Measurements from ENCODE around the gene NAT10.
A peak's percentile ranks its signal among the peaks of the same experiment; 100 is the strongest.

NAT10 gene

DNA sequence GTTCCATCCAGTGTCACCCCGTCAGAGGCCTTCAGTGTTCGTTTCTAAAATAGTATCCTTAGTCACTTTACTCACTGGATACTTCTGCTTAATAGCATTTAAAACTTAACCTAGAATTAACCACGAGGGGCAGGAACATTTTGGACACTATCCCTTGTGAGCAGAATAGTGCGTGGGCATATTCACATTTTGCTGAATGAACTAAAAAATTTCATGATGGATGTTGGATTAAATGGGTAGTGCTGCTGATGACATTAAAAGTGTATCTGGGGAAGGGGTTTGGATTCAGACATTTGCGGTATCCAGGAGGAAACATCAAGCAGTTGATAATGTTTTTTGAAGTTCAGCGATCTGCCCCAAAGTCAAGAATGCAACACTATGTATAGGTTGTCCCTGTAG lies 750 bp upstream of the NAT10 start:
- DNase-seq: no peak
- intact Hi-C loops (cut with DNase I): loop anchor here (1.0 to 5.0 kb wide), 3 partner anchors 53 to 253 kb away; partner anchors contain the start of genes ABTB2 and CAPRIN1

GRCh38 chr11:34105957-34106504 lies 602 bp downstream of the NAT10 start:
- DNase-seq: no peak

DNA sequence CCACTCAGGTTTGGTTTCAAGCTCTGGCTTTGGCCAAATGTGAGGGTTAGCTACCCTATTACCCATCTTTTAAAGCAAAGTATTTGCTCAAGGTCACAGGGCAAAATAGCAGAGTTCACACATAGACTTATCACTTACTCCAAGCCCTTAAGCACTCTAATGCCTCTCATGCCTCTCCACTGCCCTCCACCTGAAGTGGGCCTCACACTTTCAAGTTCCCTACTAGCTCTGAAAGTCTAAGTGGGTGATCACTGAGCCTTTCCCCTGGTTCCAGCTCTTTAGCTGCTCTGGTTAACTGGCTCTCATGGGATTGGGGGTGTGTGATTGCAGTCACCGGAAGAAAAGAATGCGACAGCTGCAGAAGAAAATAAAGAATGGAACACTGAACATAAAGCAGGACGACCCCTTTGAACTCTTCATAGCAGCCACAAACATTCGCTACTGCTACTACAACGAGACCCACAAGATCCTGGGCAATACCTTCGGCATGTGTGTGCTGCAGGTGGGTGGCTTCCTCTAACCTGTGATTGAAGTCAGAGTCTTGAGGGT lies 6.4 kb downstream of the NAT10 start:
- no peak for DNase-seq
- intact Hi-C loops (cut with DNase I): no loop called here

More at GRCh38 chr11:34105957-34106504, 602 bp downstream of the NAT10 start:
- intact Hi-C loops (cut with DNase I): loop anchor here (1.0 to 5.0 kb wide), 3 partner anchors 55 to 251 kb away; partner anchors contain the start of genes ABTB2 and CAPRIN1

DNA sequence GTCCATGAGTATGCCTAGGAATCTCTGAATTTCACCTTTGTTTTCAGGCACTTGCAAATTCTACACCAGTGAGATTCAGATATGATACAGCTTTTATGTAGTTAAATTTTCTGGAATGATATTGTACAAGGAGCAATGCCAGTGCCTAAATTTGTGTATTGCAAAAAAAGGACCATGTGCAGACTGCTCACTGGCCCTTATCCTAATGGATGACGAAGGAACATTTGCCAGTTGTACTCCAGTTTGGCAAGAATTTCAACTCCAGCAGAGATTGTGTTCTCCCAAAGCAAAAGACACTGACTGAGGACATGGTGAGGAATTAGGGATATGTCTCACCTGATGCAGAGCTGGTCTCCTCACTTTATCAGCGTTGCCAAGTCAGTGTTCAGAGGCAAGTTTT lies 8.6 kb downstream of the NAT10 start:
- no peak for DNase-seq
- intact Hi-C loops (cut with DNase I): no loop called here

DNA sequence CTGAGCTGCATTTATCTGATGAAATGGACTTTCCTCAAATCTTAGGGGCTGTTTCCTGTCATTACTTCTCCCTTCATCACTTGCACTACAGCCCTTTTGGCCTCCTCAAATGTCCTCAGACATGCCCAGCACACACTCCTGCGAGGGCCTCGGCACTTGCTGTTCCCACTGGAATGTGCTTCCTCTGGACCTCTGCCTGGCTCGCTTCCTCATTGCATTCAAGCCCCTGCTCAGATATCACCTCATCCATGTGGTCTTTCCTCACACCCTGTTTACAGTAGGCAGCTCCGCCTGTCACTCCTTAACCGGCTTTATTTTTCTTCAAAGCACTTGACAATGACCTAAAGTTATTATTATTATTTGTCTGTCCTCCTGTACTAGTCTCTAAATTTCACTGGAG lies 9.0 kb downstream of the NAT10 start:
- intact Hi-C loops (cut with DNase I): no loop called here
- DNase-seq: peak in 1 of 10 donors; percentile 31

DNA sequence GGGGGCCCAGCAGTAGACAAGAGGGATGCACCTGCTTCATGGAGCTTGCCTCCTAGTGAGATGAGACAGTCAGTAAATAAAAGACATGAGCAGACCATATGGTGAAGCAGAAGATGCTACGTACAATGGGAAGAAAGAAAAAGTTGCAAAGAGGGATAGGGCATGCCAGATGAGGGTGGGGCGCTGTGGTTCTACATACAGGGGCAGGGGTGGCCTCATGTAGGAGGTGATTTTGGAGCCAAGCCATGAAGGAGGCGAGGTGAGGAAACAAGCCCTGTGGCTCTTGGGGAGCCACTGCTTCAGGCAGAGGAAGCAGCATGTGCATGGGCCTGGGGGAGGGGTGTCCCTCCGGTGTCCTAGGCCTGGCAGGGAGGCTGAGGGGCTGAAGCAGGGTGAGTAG lies 15.2 kb downstream of the NAT10 start:
- DNase-seq: no peak
- intact Hi-C loops (cut with DNase I): no loop called here

- no peak for DNase-seq
- intact Hi-C loops (cut with DNase I): no loop called here
Observed at GRCh38 chr11:34124885-34125668, 19.6 kb downstream of the NAT10 start.

GRCh38 chr11:34126959-34127848 lies 21.8 kb downstream of the NAT10 start:
- no peak for DNase-seq
- intact Hi-C loops (cut with DNase I): no loop called here

DNA sequence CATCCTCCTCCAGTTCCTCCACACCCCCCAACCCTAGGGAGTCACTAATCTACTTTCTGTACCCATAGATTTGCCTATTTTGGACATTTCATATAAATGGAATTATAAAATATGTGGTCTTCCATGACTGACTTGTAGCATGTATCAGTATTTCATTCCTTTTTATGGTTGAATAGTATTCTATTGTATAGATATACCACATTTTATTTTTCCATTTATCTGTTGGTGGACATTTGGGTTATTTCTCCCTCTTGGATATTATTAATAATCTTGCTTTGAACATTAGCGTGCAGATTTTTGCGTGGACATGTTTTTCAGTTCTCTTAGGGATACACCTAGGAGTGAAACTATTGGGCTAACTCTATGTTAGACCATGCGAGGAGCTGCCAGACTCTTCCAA lies 23.4 kb downstream of the NAT10 start:
- intact Hi-C loops (cut with DNase I): no loop called here
- DNase-seq: no peak

GRCh38 chr11:34132261-34132965 lies 27.0 kb downstream of the NAT10 start:
- intact Hi-C loops (cut with DNase I): no loop called here
- DNase-seq: no peak

DNA sequence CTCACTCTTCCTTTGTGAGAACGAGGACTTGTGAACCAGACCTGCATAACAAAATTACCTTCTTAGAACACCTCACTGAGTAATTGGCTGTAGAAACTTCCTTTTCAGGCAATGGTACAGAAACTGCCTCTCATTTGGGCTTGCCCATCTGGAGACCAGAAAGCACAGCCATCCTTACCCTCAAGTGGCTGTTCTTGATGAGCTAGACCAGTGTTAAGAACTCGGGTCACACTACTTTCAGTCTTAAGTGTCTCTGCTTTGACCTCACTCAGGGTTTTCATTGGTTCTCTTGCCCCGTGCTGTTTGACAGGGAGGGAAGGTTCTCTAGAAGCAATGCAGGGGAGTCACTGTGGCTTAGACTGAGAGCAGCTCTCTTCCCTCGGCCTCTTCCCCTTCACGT lies 29.3 kb downstream of the NAT10 start:
- intact Hi-C loops (cut with DNase I): no loop called here
- DNase-seq: no peak

DNA sequence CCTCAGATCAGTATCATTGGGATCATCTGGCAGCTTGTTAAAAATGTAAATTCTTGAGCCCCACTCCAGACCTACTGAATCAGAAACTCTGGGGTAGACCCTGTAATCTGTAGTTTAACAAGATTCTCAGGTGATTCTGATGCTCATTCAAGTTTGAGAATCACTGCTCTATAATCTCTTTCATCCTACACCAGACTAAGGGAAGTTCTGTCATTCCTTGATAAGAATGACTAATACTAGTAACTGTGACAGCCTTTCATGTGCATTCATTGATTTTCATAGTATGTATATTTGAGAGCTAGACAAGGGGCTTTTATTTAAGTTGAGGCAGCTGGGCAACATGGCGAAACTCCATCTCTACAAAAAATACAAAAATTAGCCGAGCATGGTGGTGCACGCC lies 30.0 kb downstream of the NAT10 start:
- intact Hi-C loops (cut with DNase I): no loop called here
- DNase-seq: no peak

- no peak for DNase-seq
- intact Hi-C loops (cut with DNase I): no loop called here
Observed at GRCh38 chr11:34136420-34136819, 31.0 kb downstream of the NAT10 start.

DNA sequence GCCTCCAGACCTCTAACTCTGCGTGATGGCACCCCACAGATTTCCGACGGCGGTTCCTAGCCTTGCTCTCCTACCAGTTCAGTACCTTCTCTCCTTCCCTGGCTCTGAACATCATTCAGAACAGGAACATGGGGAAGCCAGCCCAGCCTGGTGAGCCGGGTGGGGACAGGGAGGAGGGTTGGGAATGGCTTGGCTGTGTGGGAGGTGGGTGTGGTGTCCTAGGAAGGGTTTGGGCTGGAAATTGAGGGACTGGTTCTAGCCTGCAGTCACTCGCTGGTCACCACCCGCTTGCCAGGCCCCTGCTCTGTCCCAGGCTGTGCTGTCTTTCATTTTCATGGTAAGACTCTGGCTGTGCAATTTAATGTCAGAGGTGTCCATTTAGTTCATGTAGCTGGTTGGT lies 33.9 kb downstream of the NAT10 start:
- peak in 1 of 10 donors; percentile 53 for DNase-seq
- intact Hi-C loops (cut with DNase I): no loop called here

DNA sequence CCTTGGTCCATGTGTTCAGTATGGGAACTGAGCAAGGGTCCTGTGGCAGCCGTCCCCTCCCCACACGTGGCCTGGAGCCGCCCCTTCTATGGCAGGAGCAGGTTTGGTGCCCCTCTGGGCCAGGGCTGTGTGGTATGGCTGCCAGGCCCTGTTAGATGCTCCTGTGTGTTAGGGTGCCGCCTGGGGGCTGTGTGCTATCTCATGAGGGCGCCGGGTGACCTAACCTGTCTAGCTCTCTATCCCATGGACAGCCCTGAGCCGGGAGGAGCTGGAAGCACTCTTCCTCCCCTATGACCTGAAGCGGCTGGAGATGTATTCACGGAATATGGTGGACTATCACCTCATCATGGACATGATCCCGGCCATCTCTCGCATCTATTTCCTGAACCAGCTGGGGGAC lies 34.7 kb downstream of the NAT10 start:
- intact Hi-C loops (cut with DNase I): no loop called here
- DNase-seq: peak in 1 of 10 donors; percentile 61

DNA sequence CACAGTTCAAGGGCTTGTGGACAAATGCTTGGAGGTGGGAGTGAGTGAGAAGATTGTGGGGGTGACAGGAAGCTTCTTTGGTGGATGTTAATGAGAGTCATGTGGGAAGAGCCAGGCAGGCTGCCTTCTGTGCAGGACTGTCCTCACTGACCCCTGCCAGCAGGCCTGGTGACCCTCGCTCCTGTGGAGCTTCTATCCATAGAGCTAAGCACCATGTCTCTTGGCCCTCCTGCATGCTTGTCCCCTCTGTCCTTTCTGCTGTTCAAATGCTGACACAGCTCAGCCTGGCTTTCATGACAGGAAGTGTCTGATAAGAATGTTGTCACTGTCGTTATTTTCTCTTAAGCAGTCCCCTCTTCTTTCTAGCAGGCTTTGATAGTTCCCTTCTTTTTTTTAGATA lies 37.6 kb downstream of the NAT10 start:
- intact Hi-C loops (cut with DNase I): no loop called here
- peak in 1 of 10 donors; percentile 22 for DNase-seq

GRCh38 chr11:34145073-34145472 lies 39.6 kb downstream of the NAT10 start:
- peak in 1 of 10 donors; percentile 38 for DNase-seq
- intact Hi-C loops (cut with DNase I): no loop called here

DNA sequence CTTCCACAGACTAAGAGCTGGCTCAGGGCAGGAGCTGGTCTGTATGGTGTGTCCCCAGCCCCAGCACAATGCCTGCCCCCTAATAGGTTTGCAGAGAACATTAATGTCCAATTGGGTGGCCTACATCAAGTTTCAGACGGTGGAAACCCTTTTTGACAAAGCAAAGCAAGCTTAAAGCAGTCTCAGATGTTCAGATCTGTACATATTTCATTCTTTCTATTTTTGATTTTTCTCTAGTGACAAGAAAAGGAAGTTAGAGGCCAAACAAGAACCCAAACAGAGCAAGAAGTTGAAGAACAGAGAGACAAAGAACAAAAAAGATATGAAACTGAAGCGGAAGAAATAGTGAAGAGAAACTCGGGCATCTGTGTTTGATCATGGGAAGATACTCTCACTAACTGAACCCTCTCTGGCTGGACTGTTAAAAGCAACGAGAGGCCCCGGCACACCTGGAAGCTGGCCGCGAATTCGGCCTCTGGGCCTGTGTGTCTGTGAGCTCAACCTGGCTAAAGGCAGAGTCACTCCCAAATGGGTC lies 40.5 kb downstream of the NAT10 start:
- peak in 2 of 10 donors; percentile 63 to 66 for DNase-seq
- intact Hi-C loops (cut with DNase I): no loop called here

- DNase-seq: peak in 2 of 10 donors; percentile 71 to 79
- intact Hi-C loops (cut with DNase I): no loop called here
Observed at GRCh38 chr11:34146411-34146810, 41.0 kb downstream of the NAT10 start.

DNA sequence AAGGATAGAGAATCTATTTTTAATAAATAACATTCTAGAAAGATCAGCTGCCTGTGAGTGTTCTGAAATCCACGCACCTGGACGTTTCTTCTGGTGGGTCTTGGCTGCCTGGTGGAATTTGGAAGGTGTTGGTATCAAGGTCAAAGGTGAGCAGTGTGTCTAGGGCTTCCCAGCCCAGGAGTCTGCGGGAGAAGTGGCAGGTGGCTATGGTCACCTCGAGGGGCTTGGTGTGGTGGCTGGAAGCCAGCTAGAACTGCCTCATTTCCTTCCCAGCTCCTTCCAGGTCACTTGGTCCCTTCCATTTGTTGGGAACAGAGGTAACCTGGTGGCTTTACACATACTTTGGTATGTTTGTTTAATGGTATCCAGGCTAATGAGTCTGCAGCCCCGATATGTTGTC lies 41.4 kb downstream of the NAT10 start:
- intact Hi-C loops (cut with DNase I): no loop called here
- DNase-seq: peak in 1 of 10 donors; percentile 27

Measured in posterior cingulate gyrus (tissue), 11 donors.